Activated T-helper 17 cell treated with anti-CD3 and anti-CD28 coated beads, Interleukin-2, amount 50 U/mL, for 72 hours (primary cell): ENCODE measurements around the gene PGBD4. TPM values are rescaled to one million over a fixed set of nuclear protein-coding genes. Genes with fewer than 3 reads are reported as not detected.

Experiments
- ATAC-seq: fragments of 150-1000 bp; cut with Tn5 transposase; replicated peaks from 2 replicates; pipeline ENCODE4 v1.10.0; 2021; ENCODE audit warnings: mild to moderate bottlenecking, moderate library complexity
- H3K27ac Mint-ChIP-seq: one replicate; pipeline ENCODE4 v1.8.0; 2022; ENCODE audit warnings: mixed read lengths
- H3K27me3 Mint-ChIP-seq: one replicate; pipeline ENCODE4 v1.8.0; 2022; ENCODE audit warnings: mixed read lengths
- H3K36me3 Mint-ChIP-seq: one replicate; pipeline ENCODE4 v1.8.0; 2022; ENCODE audit warnings: low read depth, mild to moderate bottlenecking, mixed read lengths
- H3K4me1 Mint-ChIP-seq: one replicate; pipeline ENCODE4 v1.8.0; 2022; ENCODE audit warnings: mixed read lengths
- H3K4me3 Mint-ChIP-seq: one replicate; pipeline ENCODE4 v1.8.0; 2022; ENCODE audit warnings: mild to moderate bottlenecking, mixed read lengths
- H3K9me3 Mint-ChIP-seq: one replicate; pipeline ENCODE4 v1.8.0; 2022; ENCODE audit warnings: mixed read lengths
- total RNA-seq, 2 donors: library from RNA; stranded (reverse); gene quantifications; one replicate each; pipeline ENCODE4 v1.2.3, GENCODE V29; 2022

PGBD4 gene
- total RNA-seq, 2 donors from 2014 or later = 2.8 to 2.9 TPM

DNA sequence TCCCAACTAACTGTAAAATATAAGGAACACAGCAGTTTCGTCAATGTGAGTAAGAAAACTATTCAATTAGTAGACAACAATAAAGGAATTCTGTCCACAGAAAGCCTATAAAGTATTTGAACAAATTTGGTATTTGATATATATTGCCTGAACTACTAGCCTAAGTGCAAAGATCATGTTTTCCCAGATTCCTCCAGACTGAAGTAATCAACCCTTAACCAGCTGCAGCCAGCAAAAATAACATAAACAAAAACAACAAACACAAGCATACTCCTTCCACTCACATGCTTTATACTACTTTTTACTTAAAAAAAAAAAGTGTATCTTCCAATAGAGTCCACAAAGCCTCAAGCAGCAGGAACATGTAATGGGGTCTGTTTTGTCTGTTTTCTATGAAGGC lies 24.1 kb downstream of the PGBD4 start:
- H3K4me1 Mint-ChIP-seq = no peaks in the 10 kb centered on the region
- H3K36me3 Mint-ChIP-seq = no peaks in the 10 kb centered on the region
- no peak overlapping the region for H3K27ac Mint-ChIP-seq
- no peak for ATAC-seq
- no peaks in the 10 kb centered on the region for H3K9me3 Mint-ChIP-seq
- H3K4me3 Mint-ChIP-seq = no peak overlapping the region
- H3K27me3 Mint-ChIP-seq = no peaks in the 10 kb centered on the region

DNA sequence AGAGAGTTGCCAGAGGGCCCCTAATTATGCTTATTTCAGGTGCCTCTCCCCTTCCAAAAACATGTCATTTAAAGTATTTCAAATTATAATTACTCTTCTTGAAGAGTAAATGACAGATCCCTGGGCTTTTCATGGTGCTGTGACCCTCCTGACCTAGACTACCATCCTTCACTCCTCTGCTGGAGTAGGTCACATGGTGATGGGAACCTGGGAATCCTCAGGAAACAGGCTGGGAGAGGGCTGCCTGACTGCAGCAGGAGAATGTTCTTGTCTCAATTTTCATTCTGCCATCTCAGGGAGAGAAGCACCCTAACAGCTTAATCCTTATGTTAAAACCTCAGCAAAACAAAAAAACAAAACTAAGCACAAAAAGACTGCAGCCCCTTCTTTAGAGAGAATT lies 24.6 kb downstream of the PGBD4 start:
- Mint-ChIP-seq H3K27me3 (no peaks in the 10 kb centered on the region), H3K9me3 (no peaks in the 10 kb centered on the region), H3K4me3 (no peak overlapping the region), H3K36me3 (no peaks in the 10 kb centered on the region), H3K27ac (no peak overlapping the region), H3K4me1 (no peaks in the 10 kb centered on the region)
- ATAC-seq = no peak

DNA sequence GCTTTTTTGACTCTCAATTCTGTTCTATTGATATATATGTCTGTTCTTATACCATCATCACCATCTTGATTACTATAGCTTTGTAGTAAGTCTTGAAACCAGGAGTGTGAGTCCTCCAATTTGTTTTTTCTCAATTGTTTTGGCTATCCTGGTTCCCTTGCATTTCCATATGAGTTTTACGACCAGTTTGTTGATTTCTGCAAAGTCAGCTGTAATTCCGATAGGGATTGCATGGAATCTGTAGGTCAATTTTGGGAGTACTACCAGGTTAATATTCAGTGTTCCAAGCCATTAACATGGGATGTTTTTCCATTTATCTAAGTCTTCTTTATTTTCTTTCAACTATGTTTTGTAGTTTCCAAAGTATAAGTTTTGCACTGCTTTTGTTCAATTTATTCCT lies 27.0 kb downstream of the PGBD4 start:
- Mint-ChIP-seq H3K9me3 (no peaks in the 10 kb centered on the region), H3K4me1 (no peaks in the 10 kb centered on the region), H3K4me3 (no peak overlapping the region), H3K36me3 (no peaks in the 10 kb centered on the region), H3K27me3 (no peaks in the 10 kb centered on the region), H3K27ac (no peak overlapping the region)
- ATAC-seq = no peak

DNA sequence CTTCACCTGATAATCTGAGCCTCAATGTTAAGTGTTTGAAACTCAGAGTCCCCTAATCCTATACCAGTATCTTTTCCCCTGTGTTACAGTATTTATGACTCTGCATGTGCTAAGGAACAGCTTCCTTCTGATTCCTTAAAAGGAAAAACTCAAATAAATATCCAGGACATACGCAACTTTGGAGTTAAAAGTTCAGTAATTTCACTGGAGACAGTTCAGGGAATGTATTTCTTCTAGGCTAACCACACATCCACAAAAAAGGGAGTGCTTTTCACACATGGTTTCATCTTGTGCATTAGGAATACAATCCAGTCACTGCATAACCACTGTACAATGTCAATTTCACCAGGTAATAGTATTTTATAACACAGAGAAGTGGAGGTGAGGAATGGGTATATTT lies 31.0 kb downstream of the PGBD4 start:
- Mint-ChIP-seq H3K36me3 (peaks cover 2% of the 10 kb centered on the region), H3K27me3 (no peaks in the 10 kb centered on the region), H3K4me1 (no peaks in the 10 kb centered on the region), H3K9me3 (no peaks in the 10 kb centered on the region), H3K27ac (no peak overlapping the region), H3K4me3 (no peak overlapping the region)
- no peak for ATAC-seq

DNA sequence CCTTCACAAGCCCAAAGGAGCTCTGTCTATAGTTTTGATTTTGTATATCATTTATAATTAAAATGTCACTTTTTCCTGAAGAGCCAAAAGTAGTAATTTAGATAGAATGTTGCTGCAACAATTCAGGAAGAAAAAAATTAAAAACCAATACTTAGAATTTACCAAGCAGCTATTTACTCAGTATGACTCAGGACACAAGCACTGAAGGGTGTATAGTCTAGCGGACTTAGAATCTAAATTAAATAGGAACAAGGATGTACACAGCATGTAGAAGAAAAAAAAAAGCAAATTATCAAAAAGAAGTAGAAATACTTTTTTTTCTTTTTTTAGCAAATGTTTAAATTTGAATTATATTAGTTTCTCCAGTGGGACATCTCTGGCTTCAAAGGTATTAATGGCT lies 31.6 kb downstream of the PGBD4 start:
- Mint-ChIP-seq H3K4me1 (no peaks in the 10 kb centered on the region), H3K27ac (no peak overlapping the region), H3K9me3 (no peaks in the 10 kb centered on the region), H3K36me3 (peaks cover 8% of the 10 kb centered on the region), H3K27me3 (no peaks in the 10 kb centered on the region), H3K4me3 (no peak overlapping the region)
- ATAC-seq = no peak

DNA sequence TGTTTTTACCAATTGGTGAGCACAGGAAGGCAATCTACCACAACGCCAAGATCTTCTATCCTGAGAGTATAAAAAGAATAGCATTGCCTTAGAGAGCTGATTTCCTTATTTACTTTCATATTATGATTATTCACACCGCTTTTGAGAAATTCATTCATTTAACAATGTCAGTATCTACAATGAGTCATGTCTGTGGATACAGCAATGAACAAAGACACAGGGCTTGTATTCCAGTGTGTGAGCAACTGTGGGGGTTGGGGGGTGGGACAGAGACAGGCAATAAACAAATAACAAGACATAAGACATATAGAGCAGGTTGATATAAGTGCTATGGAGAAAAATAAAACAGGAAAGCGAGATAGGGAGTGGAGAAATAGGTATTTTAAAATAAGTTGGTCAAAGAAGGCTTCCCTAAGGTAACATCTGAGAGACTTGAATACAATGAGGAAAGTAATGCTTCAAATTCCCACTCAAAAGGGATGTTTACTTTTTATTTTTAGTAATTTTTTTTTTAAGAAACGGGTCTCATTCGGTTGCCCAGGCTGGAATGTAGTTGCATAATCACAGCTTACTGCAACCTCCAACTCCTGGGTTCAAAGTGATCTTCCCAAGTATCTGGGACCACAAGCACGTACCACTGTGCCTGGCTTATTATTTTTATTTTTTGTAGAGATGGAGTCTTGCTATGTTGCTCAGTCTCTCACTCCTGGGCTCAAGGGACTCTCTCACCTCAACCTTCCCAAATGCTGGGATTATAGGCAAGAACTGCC lies 45.7 kb downstream of the PGBD4 start:
- H3K9me3 Mint-ChIP-seq = no peaks in the 10 kb centered on the region
- H3K4me1 Mint-ChIP-seq = peaks cover 4% of the 10 kb centered on the region
- H3K27me3 Mint-ChIP-seq = no peaks in the 10 kb centered on the region
- no peak for ATAC-seq
- peak overlapping the region; percentile 39 for H3K27ac Mint-ChIP-seq
- no peak overlapping the region for H3K4me3 Mint-ChIP-seq
- peaks cover 82% of the 10 kb centered on the region for H3K36me3 Mint-ChIP-seq

DNA sequence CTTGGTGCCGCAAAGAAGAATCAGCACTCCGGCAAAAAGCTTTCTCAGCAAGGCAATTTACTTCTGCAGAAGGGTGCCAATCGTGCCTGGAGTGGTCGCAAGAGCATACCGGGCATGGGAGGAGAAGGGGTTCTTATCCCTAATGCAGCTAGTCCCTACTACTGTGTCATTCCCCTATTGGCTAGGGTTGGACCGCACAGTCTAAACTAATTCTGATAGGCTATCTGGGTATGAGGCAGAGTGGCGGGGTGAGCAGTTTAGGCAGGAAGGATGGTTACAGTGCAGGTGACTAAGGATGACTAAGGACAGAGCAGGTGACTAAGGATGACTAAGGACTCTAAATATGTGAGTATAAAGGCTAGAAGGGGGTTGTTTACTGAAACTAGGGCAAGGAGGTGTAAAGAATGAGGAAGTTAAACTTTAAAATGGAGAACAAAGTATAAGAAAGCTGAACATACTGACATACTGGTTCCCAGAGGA lies 52.9 kb downstream of the PGBD4 start:
- Mint-ChIP-seq H3K27me3 (no peaks in the 10 kb centered on the region), H3K27ac (peak overlapping the region; percentile 93), H3K9me3 (peaks cover 15% of the 10 kb centered on the region), H3K36me3 (peaks cover 87% of the 10 kb centered on the region), H3K4me1 (peaks cover 8% of the 10 kb centered on the region), H3K4me3 (peak overlapping the region; percentile 49)
- ATAC-seq = peak; percentile 100

DNA sequence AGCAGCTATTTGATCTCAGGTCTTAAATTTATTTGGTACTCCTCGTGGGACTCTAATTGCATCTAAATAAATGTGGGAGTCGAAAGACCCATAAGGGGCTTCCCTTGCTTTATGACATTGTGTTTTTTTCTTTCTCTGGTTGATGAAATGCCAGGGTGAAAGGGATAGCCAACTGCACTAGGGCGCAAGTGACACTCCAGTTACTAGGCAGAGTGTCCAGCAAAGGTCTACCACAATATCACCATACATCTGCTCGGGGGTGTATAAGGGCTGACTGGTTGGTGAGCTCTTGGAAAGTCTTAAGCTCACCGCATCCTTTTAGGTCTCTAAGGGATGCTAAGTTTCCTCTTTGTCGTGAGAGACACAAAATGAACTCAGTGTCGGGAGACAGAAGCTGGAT lies 54.0 kb downstream of the PGBD4 start:
- peaks cover 19% of the 10 kb centered on the region for H3K9me3 Mint-ChIP-seq
- H3K27me3 Mint-ChIP-seq = no peaks in the 10 kb centered on the region
- peaks cover 87% of the 10 kb centered on the region for H3K36me3 Mint-ChIP-seq
- H3K4me3 Mint-ChIP-seq = no peak overlapping the region
- H3K4me1 Mint-ChIP-seq = peaks cover 8% of the 10 kb centered on the region
- no peak for ATAC-seq
- H3K27ac Mint-ChIP-seq = peak overlapping the region; percentile 93

Other genes starting within 250 kb of the PGBD4 start
- gene CHRM5, start 133.6 kb upstream of the PGBD4 start, total RNA-seq = not detected
- 10 to 100 TPM; 10.7 to 17.5 TPM for gene AVEN, start 62.9 kb upstream of the PGBD4 start, total RNA-seq
- 10 to 100 TPM; 33.2 to 66.2 TPM for gene EMC7, start 221 bp upstream of the PGBD4 start, total RNA-seq
- 10 to 100 TPM; 41.6 to 51.3 TPM for gene KATNBL1, start 108.0 kb downstream of the PGBD4 start, total RNA-seq
- 100 to 1,000 TPM in 1 of 2 donors, 10 to 100 TPM in 1; 83.0 to 118 TPM for gene EMC4, start 122.9 kb downstream of the PGBD4 start, total RNA-seq
- gene SLC12A6, start 235.7 kb downstream of the PGBD4 start, total RNA-seq = 10 to 100 TPM; 25.2 to 33.6 TPM
- 100 to 1,000 TPM; 150 to 210 TPM for gene NOP10, start 241.1 kb downstream of the PGBD4 start, total RNA-seq
- gene NUTM1, start 241.2 kb downstream of the PGBD4 start, total RNA-seq = not detected